HEK293 (cell line): ENCODE measurements around the gene PTMA.

Experiments
- CTCF ChIA-PET: fragments of 350-600 bp; formaldehyde crosslinking; extraction: SDS; loops from one replicate; lab custom pipeline; 2021; ENCODE audit warnings: antibody characterized with exemption; lab: Yijun Ruan, JAX
- POLR2A ChIA-PET: fragments of 300-600 bp; formaldehyde crosslinking; extraction: SDS; loops from one replicate; lab custom pipeline; 2020; ENCODE audit warnings: antibody characterized with exemption, inconsistent platforms; lab: Yijun Ruan, JAX
- H3K27ac ChIP-seq: fragments of 200-500 bp; sonication (Bioruptor generic); 2 replicates; pipeline ENCODE4 v1.5.1; 2014; ENCODE audit warnings: low read depth, low read length, control low read depth, inconsistent platforms; ENCODE audit errors: extremely low read depth
- H3K36me3 ChIP-seq, 2 experiments: fragments of 200-500 bp in 1 of 2; sonication (Bioruptor generic) in 1 of 2; 1 replicate in 1 of 2; 2 replicates in 1 of 2; pipeline ENCODE4 v1.5.1; 2014 to 2017; ENCODE audit warnings: inconsistent platforms in 2 of 2, low read length in 2 of 2; ENCODE audit not compliant: control insufficient read depth in 2 of 2, insufficient read depth in 1 of 2
- H3K4me1 ChIP-seq: fragments of 200-500 bp; sonication (Bioruptor generic); 2 replicates; pipeline ENCODE4 v1.5.1; 2014; ENCODE audit warnings: mild to moderate bottlenecking, low read length, inconsistent platforms; ENCODE audit not compliant: control insufficient read depth, insufficient read depth
- H3K4me3 ChIP-seq: 2 replicates; pipeline ENCODE4 v1.5.1; 2011; ENCODE audit warnings: low read depth, mild to moderate bottlenecking, control low read depth, low read length, moderate library complexity
- H3K9me3 ChIP-seq: fragments of 200-500 bp; sonication (Bioruptor generic); 2 replicates; pipeline ENCODE4 v1.5.1; 2014; ENCODE audit warnings: low read depth, low read length, inconsistent platforms; ENCODE audit not compliant: control insufficient read depth, insufficient read depth
- ATF2 ChIP-seq: fragments of 450-650 bp; formaldehyde crosslinking; IDR thresholded peaks from 2 replicates; pipeline ENCODE4 v1.5.1; 2016; ENCODE audit warnings: missing biosample characterization, missing genetic modification characterization, low read depth
- EGR2 ChIP-seq: fragments of 450-650 bp; formaldehyde crosslinking; IDR thresholded peaks from 2 replicates; pipeline ENCODE4 v1.5.1; 2016; ENCODE audit warnings: low read depth, missing biosample characterization, missing genetic modification characterization
- GLIS1 ChIP-seq: fragments of 450-650 bp; formaldehyde crosslinking; IDR thresholded peaks from 2 replicates; pipeline ENCODE4 v1.5.1; 2016; ENCODE audit warnings: missing biosample characterization, missing genetic modification characterization
- HOXD13 ChIP-seq: sonication (generic); formaldehyde crosslinking; IDR thresholded peaks from 2 replicates; pipeline ENCODE4 v1.8.0; 2022; ENCODE audit warnings: missing genetic modification reagents, borderline replicate concordance
- INSM2 ChIP-seq: fragments of 450-650 bp; formaldehyde crosslinking; IDR thresholded peaks from 2 replicates; pipeline ENCODE4 v1.5.1; 2016; ENCODE audit warnings: missing biosample characterization, missing genetic modification characterization
- OSR2 ChIP-seq: fragments of 450-650 bp; formaldehyde crosslinking; IDR thresholded peaks from 2 replicates; pipeline ENCODE4 v1.5.1; 2016; ENCODE audit warnings: missing biosample characterization, missing genetic modification characterization
- PBX3 ChIP-seq: sonication (generic); formaldehyde crosslinking; IDR thresholded peaks from 2 replicates; pipeline ENCODE4 v1.8.1; 2022; ENCODE audit warnings: mild to moderate bottlenecking, moderate library complexity, missing genetic modification reagents
- PRDM2 ChIP-seq: fragments of 450-650 bp; formaldehyde crosslinking; IDR thresholded peaks from 2 replicates; pipeline ENCODE4 v1.5.1; 2016; ENCODE audit warnings: missing biosample characterization, missing genetic modification characterization, borderline replicate concordance
- SP3 ChIP-seq: fragments of 450-650 bp; formaldehyde crosslinking; IDR thresholded peaks from 2 replicates; pipeline ENCODE4 v1.5.1; 2016; ENCODE audit warnings: missing biosample characterization, missing genetic modification characterization
- ZBTB48 ChIP-seq: fragments of 450-650 bp; formaldehyde crosslinking; IDR thresholded peaks from 2 replicates; pipeline ENCODE4 v1.5.1; 2016; ENCODE audit warnings: missing biosample characterization, missing genetic modification characterization
- ZNF157 ChIP-seq: fragments of 450-650 bp; formaldehyde crosslinking; IDR thresholded peaks from 2 replicates; pipeline ENCODE4 v1.5.1; 2016; ENCODE audit warnings: missing biosample characterization, missing genetic modification characterization
- ZNF16 ChIP-seq: fragments of 450-650 bp; formaldehyde crosslinking; IDR thresholded peaks from 2 replicates; pipeline ENCODE4 v1.5.1; 2016; ENCODE audit warnings: low read depth, missing biosample characterization, missing genetic modification characterization
- ZNF169 ChIP-seq: fragments of 450-650 bp; formaldehyde crosslinking; IDR thresholded peaks from 2 replicates; pipeline ENCODE4 v1.5.1; 2016; ENCODE audit warnings: missing biosample characterization, missing genetic modification characterization
- ZNF221 ChIP-seq: fragments of 450-650 bp; formaldehyde crosslinking; IDR thresholded peaks from 2 replicates; pipeline ENCODE4 v1.5.1; 2017; ENCODE audit warnings: missing biosample characterization, missing genetic modification characterization, borderline replicate concordance
- ZNF549 ChIP-seq: fragments of 450-650 bp; IDR thresholded peaks from 2 replicates; pipeline ENCODE4 v1.5.1; 2018; ENCODE audit warnings: missing biosample characterization, missing genetic modification characterization, mild to moderate bottlenecking, inconsistent platforms, moderate library complexity
- ZNF560 ChIP-seq: fragments of 450-650 bp; formaldehyde crosslinking; IDR thresholded peaks from 2 replicates; pipeline ENCODE4 v1.5.1; 2017; ENCODE audit warnings: missing biosample characterization, missing genetic modification characterization, borderline replicate concordance
- ZNF768 ChIP-seq: fragments of 450-650 bp; formaldehyde crosslinking; IDR thresholded peaks from 2 replicates; pipeline ENCODE4 v1.5.1; 2018; ENCODE audit warnings: missing biosample characterization, mild to moderate bottlenecking, missing genetic modification characterization
- ZNF785 ChIP-seq: fragments of 450-650 bp; formaldehyde crosslinking; IDR thresholded peaks from 2 replicates; pipeline ENCODE4 v1.5.1; 2016; ENCODE audit warnings: missing biosample characterization, missing genetic modification characterization
- ZNF791 ChIP-seq: fragments of 450-650 bp; formaldehyde crosslinking; IDR thresholded peaks from 2 replicates; pipeline ENCODE4 v1.5.1; 2016; ENCODE audit warnings: missing biosample characterization, missing genetic modification characterization

Gene PTMA

GRCh38 chr2:231727621-231728020 lies 19.3 kb downstream of the PTMA start:
- Histone ChIP-seq H3K27ac (no peak overlapping the region), H3K4me1 (no peaks in the 10 kb centered on the region), H3K36me3 (peaks cover 0 to 10% of the 10 kb centered on the region in 2 experiments; a peak in 2 of 3 replicates), H3K4me3 (no peak overlapping the region), H3K9me3 (no peaks in the 10 kb centered on the region)
- POLR2A ChIA-PET, result no interaction called here
- no peak for TF ChIP-seq ZNF16 (tag by site-specific recombination)
- CTCF ChIA-PET, result interaction anchor here (0.7 to 1.9 kb wide), 3 partner anchors 12 to 640 kb away, joined by 3 to 14 read pairs (median 4); no protein-coding TSS in a partner anchor

GRCh38 chr2:231732604-231733003 lies 24.3 kb downstream of the PTMA start:
- Histone ChIP-seq H3K9me3 (no peaks in the 10 kb centered on the region), H3K36me3 (peaks cover 0 to 31% of the 10 kb centered on the region in 2 experiments; a peak in 2 of 3 replicates), H3K4me3 (no peak overlapping the region), H3K27ac (no peak overlapping the region), H3K4me1 (no peaks in the 10 kb centered on the region)
- ChIA-PET CTCF (interaction anchor here (0.7 kb wide), 1 partner anchor 7 kb away, joined by 3 read pairs; no protein-coding TSS in a partner anchor), POLR2A (no interaction called here)
- no peak for TF ChIP-seq ZNF221 (tag by site-specific recombination)
- no peak for TF ChIP-seq ZNF157 (tag by site-specific recombination)
- TF ChIP-seq ZNF549, result no peak
- TF ChIP-seq ZNF169 (tag by site-specific recombination), result no peak
- TF ChIP-seq ZNF560 (tag by site-specific recombination), result no peak
- TF ChIP-seq EGR2 (tag by site-specific recombination), result no peak
- no peak for TF ChIP-seq ZNF768 (tag by site-specific recombination)

GRCh38 chr2:231737761-231738160 lies 29.4 kb downstream of the PTMA start:
- no peak overlapping the region for H3K4me3 ChIP-seq
- H3K36me3 ChIP-seq, result peaks cover 0 to 26% of the 10 kb centered on the region in 2 experiments; a peak in 2 of 3 replicates
- CTCF ChIA-PET, result interaction anchor here (0.5 to 1.3 kb wide), 2 partner anchors 23 to 483 kb away, joined by 4 to 5 read pairs; no protein-coding TSS in a partner anchor
- H3K4me1 ChIP-seq, result no peaks in the 10 kb centered on the region
- H3K27ac ChIP-seq, result no peak overlapping the region
- POLR2A ChIA-PET, result interaction anchor here (0.8 kb wide), 1 partner anchor 12 kb away, joined by 3 read pairs; no protein-coding TSS in a partner anchor
- H3K9me3 ChIP-seq, result no peaks in the 10 kb centered on the region
- no peak for TF ChIP-seq ZNF549
- no peak for TF ChIP-seq PBX3 (CRISPR knock-in tag)
- no peak for TF ChIP-seq ZNF785 (tag by site-specific recombination)
- TF ChIP-seq PRDM2, result no peak
- TF ChIP-seq HOXD13 (CRISPR knock-in tag), result no peak
- TF ChIP-seq ZNF791 (tag by site-specific recombination), result no peak
- TF ChIP-seq INSM2, result no peak
- TF ChIP-seq SP3 (tag by site-specific recombination), result no peak
- no peak for TF ChIP-seq ZNF157 (tag by site-specific recombination)
- no peak for TF ChIP-seq ZBTB48 (tag by site-specific recombination)
- TF ChIP-seq OSR2 (tag by site-specific recombination), result no peak
- TF ChIP-seq ATF2 (tag by site-specific recombination), result no peak
- no peak for TF ChIP-seq GLIS1 (tag by site-specific recombination)
